ENCODE measurements around the gene ADGRB3.

ADGRB3 gene

GRCh38 chr6:69289689-69290495 lies 654.8 kb downstream of the ADGRB3 start:
- H3K4me1 ChIP-seq, result no peaks in the 10 kb centered on the region
- H3K9me3 ChIP-seq (ENCODE audit: control insufficient read depth, low read length), result no peaks in the 10 kb centered on the region
- no peaks in the 10 kb centered on the region for H3K79me2 ChIP-seq
- H2AFZ ChIP-seq, result no peak overlapping the region
- no peaks in the 10 kb centered on the region for H3K27me3 ChIP-seq (ENCODE audit: control insufficient read depth, insufficient read depth, low read length)
- H3K36me3 ChIP-seq (ENCODE audit: control insufficient read depth, insufficient read depth, low read length), result no peaks in the 10 kb centered on the region
- no peak overlapping the region for H3K9ac ChIP-seq
- no peak overlapping the region for H3K4me3 ChIP-seq (ENCODE audit: low read depth, low read length)
- H3K4me2 ChIP-seq (ENCODE audit: low read length), result no peak overlapping the region
- no peak overlapping the region for H3K27ac ChIP-seq
- no peak for TF ChIP-seq CTCF (IDR thresholded peaks at IDR 0.05)

- Histone ChIP-seq H3K9me3 (ENCODE audit: control insufficient read depth, low read length) (no peaks in the 10 kb centered on the region), H2AFZ (no peak overlapping the region), H3K9ac (no peak overlapping the region), H3K36me3 (ENCODE audit: control insufficient read depth, insufficient read depth, low read length) (no peaks in the 10 kb centered on the region), H3K27me3 (ENCODE audit: control insufficient read depth, insufficient read depth, low read length) (no peaks in the 10 kb centered on the region), H3K4me3 (ENCODE audit: low read depth, low read length) (no peak overlapping the region), H3K79me2 (no peaks in the 10 kb centered on the region), H3K27ac (no peak overlapping the region), H3K4me1 (no peaks in the 10 kb centered on the region), H3K4me2 (ENCODE audit: low read length) (no peak overlapping the region)
- TF ChIP-seq CTCF (IDR thresholded peaks at IDR 0.05), result no peak
Measured at GRCh38 chr6:69293471-69293870, 658.4 kb downstream of the ADGRB3 start.

GRCh38 chr6:69294407-69294806 lies 659.3 kb downstream of the ADGRB3 start:
- H3K27ac ChIP-seq, result no peak overlapping the region

DNA sequence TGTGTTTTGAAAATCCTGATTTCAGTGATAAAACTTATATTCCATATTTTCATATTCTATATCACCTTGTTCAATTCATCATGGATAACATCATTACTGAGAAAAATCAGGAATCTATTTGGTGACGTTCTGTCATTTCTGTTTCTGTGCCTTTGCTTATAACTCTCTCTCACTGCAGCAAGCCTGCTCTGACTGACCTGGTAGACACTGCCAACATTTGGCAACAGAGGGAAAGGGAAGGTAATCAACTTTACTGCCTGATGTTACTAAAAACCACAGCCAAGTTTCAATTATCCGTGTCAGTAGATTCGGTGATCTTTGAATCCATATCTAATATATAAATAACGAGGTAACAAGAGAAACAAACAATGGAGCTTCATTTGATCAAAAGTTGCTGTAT lies 659.8 kb downstream of the ADGRB3 start:
- no peak for TF ChIP-seq CTCF (IDR thresholded peaks at IDR 0.05)
- no peak overlapping the region for H3K4me3 ChIP-seq (ENCODE audit: low read depth, low read length)
- no peak overlapping the region for H3K9ac ChIP-seq
- H3K4me2 ChIP-seq (ENCODE audit: low read length), result no peak overlapping the region
- H3K36me3 ChIP-seq (ENCODE audit: control insufficient read depth, insufficient read depth, low read length), result no peaks in the 10 kb centered on the region
- H2AFZ ChIP-seq, result no peak overlapping the region
- H3K4me1 ChIP-seq, result no peaks in the 10 kb centered on the region
- H3K27me3 ChIP-seq (ENCODE audit: control insufficient read depth, insufficient read depth, low read length), result no peaks in the 10 kb centered on the region
- no peak overlapping the region for H3K27ac ChIP-seq
- no peaks in the 10 kb centered on the region for H3K79me2 ChIP-seq
- H3K9me3 ChIP-seq (ENCODE audit: control insufficient read depth, low read length), result no peaks in the 10 kb centered on the region

More at GRCh38 chr6:69294407-69294806, 659.3 kb downstream of the ADGRB3 start:
- Histone ChIP-seq H3K4me1 (no peaks in the 10 kb centered on the region), H3K36me3 (ENCODE audit: control insufficient read depth, insufficient read depth, low read length) (no peaks in the 10 kb centered on the region), H3K4me3 (ENCODE audit: low read depth, low read length) (no peak overlapping the region), H3K9me3 (ENCODE audit: control insufficient read depth, low read length) (no peaks in the 10 kb centered on the region), H3K27me3 (ENCODE audit: control insufficient read depth, insufficient read depth, low read length) (no peaks in the 10 kb centered on the region), H3K79me2 (no peaks in the 10 kb centered on the region), H3K4me2 (ENCODE audit: low read length) (no peak overlapping the region), H2AFZ (no peak overlapping the region), H3K9ac (no peak overlapping the region)
- TF ChIP-seq CTCF (IDR thresholded peaks at IDR 0.05), result no peak

DNA sequence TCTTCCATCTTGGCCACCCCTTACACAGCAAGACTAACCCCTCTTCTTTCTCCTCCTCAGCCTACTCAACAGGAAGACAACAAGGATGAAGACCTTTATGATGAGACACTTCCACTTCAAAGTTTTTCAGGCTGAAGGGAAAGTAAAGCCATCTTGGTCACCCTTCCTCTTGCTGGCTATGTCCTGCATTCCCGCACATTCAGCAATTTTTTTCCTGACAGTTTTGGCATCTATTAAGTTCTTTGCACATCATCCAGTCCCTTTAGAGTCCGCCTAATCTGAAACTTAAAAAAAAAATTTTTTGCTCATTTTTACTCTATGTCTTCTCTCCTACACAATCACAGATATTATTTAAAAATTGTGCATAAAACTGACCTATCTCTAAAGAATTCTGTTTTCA lies 668.3 kb downstream of the ADGRB3 start:
- Histone ChIP-seq H3K27ac (no peak overlapping the region), H3K9me3 (ENCODE audit: control insufficient read depth, low read length) (no peaks in the 10 kb centered on the region), H3K36me3 (ENCODE audit: control insufficient read depth, insufficient read depth, low read length) (no peaks in the 10 kb centered on the region), H3K9ac (no peak overlapping the region), H2AFZ (no peak overlapping the region), H3K27me3 (ENCODE audit: control insufficient read depth, insufficient read depth, low read length) (no peaks in the 10 kb centered on the region), H3K4me2 (ENCODE audit: low read length) (no peak overlapping the region), H3K4me3 (ENCODE audit: low read depth, low read length) (no peak overlapping the region), H3K4me1 (no peaks in the 10 kb centered on the region), H3K79me2 (no peaks in the 10 kb centered on the region)
- TF ChIP-seq CTCF (IDR thresholded peaks at IDR 0.05), result no peak
